ENCODE measurements around the gene NAV2. TPM values are rescaled to one million over a fixed set of nuclear protein-coding genes. Genes with fewer than 3 reads are reported as not detected.

NAV2 gene
- total RNA-seq, 1 experiment from 2014 or later: 2.1 TPM

DNA sequence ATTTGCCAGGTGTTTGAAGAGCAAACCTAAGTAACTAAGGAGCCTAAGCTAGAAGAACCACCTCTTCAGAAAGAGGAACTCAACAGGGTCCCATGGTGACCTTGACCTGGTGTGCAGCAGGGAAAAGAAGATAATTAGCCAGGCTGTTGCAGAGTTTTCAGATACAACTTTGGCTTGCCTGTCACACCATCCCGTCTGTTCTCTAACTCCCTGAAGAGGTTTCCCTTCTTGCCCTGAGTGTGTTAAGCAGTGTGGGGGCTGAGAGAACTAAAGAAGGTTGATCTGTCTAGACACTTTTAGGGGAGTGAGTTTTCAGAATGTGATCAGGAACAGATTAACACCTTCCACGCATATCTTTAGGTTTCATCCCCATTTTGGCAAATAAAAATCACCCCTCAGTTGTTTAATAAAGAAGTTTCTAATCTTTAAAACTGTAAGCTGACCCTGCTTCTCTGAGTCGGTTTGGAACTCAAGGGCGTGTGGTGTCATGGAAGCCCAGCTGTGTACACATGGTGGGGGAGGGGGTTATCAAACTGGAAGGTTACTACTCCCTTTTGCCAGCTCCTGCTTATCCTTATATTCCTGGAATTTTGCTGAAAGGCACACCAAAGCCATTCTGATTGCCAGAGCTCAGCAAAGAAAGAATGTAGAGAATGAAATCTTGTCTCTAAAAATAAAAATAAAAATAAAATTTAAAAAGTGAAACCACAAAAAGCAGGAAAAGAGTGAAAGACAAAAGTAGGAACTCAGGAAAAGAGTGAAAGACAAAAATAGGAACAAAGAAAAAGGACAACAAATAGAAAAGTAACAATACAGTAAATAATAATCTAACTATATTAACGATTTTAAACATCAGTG is 377.4 kb downstream of the NAV2 start (continued):
- TF ChIP-seq REST (IDR thresholded peaks at IDR 0.05; ENCODE audit: low read depth) (no peak), CTCF (IDR thresholded peaks at IDR 0.05 in 2 of 3, conservative IDR thresholded peaks at IDR 0.05 in 1 of 3; ENCODE audit: borderline replicate concordance in 1 of 3, insufficient read depth in 1 of 3, low read depth in 2 of 3, low read length in 2 of 3) (no peak), ZNF274 (IDR thresholded peaks at IDR 0.05; ENCODE audit: low read depth, low read length) (no peak), EGR1 (IDR thresholded peaks at IDR 0.05; ENCODE audit: low read depth) (no peak), JUND (IDR thresholded peaks at IDR 0.05) (no peak), POLR2AphosphoS5 (IDR thresholded peaks at IDR 0.05; ENCODE audit: low read depth, low read length) (no peak)

Measured in HCT116 (cell line).